GM18505 (cell line): ENCODE measurements around the gene SERPINE3.

ENCODE experiments used
- ATAC-seq: cut with Tn5 transposase; IDR thresholded peaks from one replicate; pipeline ENCODE4 v1.9.1; 2021; ENCODE audit not compliant: unreplicated experiment
- POLR2A ChIP-seq: IDR thresholded peaks from 4 replicates; pipeline ENCODE4 v1.6.1; 2011; ENCODE audit warnings: borderline replicate concordance; ENCODE audit not compliant: insufficient read depth, insufficient read length; ENCODE audit errors: extremely low read depth

The SERPINE3 gene

GRCh38 chr13:51318876-51319275 is 20.6 kb upstream of the SERPINE3 start:
- TF ChIP-seq POLR2A: no peak
- no peak for ATAC-seq

DNA sequence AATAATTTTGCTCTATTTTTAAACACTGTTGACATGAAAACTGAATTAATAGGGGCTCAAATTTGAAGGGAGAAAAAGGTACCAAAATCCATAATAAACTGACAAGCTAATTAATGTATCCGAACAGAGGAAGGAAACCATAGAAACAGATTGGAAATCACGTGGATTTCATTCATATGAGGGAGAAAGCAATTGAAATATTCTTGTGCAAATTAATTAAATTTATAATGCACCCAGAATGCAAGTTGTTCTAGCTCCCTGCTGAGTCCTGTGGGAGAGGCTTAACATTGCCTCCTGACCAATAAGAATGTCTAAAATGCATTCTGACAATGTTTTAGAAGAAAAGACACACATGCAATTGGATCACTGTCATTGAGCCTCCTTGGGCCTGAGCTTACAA is 17.7 kb upstream of the SERPINE3 start:
- ATAC-seq: no peak
- TF ChIP-seq POLR2A: no peak

DNA sequence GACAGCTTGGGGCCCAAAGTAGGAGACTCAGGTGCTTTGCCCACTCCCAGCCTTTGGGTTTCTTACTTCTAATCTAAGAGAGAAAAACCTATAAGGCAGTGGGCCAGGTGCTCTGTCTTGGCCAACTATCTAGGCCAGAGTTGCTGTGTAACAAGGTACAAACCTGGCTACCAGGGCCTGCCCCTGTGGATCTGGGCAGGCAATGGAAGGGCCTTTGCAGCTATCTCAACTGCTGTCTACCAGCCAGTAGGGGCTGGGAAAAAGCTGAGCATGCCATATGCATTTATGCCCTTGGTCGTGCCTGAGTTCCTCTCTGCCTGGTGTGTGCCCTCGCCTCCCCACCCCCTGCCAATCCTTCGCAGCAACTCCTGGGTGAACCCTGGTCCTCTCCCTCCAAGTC is 16.7 kb upstream of the SERPINE3 start:
- no peak for TF ChIP-seq POLR2A
- no peak for ATAC-seq

GRCh38 chr13:51323824-51324511 is 15.5 kb upstream of the SERPINE3 start:
- no peak for ATAC-seq
- TF ChIP-seq POLR2A: no peak

- no peak for TF ChIP-seq POLR2A
- no peak for ATAC-seq
Measured at GRCh38 chr13:51324714-51325420, 14.6 kb upstream of the SERPINE3 start.

GRCh38 chr13:51325837-51326236 is 13.7 kb upstream of the SERPINE3 start:
- TF ChIP-seq POLR2A: no peak
- ATAC-seq: no peak

GRCh38 chr13:51326777-51327176 is 12.7 kb upstream of the SERPINE3 start:
- ATAC-seq: no peak
- no peak for TF ChIP-seq POLR2A

DNA sequence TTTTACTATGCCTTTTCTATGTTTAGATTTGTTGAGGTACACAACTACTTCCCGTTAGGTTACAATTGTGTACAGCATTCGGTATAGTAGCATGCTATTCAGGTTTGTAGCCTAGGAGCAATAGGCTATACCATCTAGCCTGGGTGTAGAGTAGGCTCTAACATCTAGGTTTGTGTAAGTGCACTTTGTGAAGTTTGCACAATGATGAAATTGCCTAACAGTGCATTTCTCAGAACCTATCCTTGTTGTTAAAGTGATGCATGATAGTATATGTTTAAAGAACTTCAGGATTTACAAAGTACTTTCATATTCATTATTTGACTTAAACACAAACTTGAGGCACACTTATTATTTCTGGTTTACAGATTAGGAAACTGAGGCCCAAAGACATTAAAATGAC is 11.5 kb upstream of the SERPINE3 start:
- no peak for ATAC-seq
- no peak for TF ChIP-seq POLR2A

GRCh38 chr13:51328488-51328887 is 11.0 kb upstream of the SERPINE3 start:
- no peak for TF ChIP-seq POLR2A
- ATAC-seq: no peak

DNA sequence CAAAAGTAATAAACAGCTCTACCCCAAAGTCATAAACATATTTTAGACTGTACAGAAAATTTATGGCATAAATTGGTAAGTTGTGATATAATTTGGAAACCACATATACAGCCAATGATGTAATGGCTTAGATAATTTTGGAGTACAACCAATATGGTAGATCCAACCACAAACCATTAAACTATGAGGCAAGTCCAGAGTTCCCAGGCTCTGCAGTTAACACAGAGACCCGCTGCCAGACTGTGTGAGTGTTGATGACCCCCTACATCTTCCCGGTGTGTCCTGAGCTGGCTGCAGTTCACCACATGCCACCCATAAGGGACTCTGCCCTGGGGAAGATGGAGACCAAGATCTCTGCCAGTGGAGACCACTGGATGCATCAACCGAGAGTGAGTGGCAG is 9.9 kb upstream of the SERPINE3 start:
- TF ChIP-seq POLR2A: no peak
- ATAC-seq: no peak

DNA sequence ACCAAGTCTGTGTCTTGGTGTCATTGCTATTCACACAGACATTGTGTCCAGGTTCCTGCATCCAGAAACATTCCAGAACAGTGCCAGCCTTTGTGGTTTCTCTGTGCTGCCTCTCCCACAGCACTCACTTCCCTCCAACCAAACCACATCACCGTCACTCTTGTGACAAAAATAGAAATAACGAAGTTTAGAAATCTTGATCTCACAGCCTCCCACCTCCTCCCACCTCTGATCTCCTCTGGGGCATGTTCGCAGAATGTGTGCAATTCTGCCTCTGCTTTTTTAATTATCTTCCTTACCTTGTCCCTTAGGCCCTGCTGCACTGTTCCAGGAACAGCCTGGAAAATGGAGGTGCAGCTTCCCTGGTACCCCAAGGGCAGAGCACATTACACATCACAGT is 8.7 kb upstream of the SERPINE3 start:
- ATAC-seq: no peak
- TF ChIP-seq POLR2A: no peak

- ATAC-seq: no peak
- no peak for TF ChIP-seq POLR2A
Measured at GRCh38 chr13:51331354-51331861, 8.1 kb upstream of the SERPINE3 start.

DNA sequence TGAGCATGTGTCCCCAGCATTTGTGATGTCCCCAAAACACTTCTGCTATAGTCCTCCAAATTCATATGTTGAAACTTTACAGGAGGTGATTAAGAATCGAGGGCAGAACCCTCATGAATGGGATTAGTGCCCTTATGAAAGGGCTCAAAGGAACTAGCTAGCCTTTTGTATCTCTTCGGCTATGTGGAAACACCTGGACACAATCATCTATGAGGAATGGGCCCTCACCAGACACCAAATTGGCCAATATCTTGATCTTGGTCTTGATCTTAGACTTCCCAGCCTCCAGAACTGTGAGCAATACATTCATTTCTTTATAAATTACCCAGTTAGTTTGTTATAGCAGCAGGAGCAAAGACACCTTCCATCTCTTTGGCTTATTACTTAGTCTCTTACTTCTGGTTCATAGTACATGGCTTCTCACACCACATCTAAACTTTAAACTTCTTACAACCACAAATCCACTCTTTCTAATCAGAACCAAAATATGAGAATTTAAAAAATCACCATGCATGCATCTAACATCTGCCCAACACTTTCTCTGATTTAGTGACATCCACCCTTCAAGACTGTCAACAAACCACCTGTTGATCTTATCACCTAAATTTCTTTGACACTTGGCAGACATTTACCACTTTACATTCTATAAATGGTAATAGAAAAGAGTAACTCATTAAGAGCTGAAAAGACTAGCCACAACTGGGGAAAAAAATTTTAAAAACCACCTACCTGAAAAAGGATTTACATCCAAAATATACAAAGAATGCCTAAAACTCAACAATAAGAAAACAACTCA is 6.7 kb upstream of the SERPINE3 start:
- no peak for ATAC-seq
- no peak for TF ChIP-seq POLR2A
